ENCODE data around the gene CCDC154.

DNA sequence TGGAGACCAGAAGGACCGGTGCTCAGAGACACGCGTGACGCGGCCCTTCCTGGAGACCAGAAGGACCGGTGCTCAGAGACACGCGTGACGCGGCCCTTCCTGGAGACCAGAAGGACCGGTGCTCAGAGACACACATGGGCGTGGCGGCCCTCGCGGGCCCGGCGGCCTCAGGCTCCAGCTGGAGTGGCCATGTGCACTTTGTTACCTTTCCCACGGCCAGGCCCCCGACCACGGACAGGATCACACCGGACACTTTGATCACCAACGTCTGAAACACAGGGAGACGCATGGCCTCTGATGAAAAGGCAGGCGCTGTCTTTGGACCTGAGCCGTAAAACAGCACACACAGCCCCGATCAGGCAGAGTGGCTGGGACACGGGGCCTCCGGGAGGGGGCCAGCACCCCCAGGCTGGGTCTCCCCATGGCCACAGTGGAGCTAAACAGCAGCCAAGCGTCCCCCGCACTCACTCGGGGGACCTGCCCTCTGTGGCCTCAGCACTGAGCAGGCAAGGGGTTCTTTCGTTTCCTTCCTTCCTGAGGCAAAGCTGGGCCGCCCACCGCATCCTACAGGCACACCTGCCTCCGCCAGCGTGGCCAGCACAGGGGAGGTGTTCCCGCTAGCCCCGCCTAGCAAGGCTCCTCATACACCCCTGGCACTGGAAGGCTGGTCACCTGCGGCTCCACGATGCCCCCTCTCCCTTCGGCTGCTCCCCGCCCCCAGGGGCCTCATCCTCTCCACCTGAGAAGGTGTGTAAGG is 13.3 kb upstream of the CCDC154 start:
- TF ChIP-seq, protein P1, sequence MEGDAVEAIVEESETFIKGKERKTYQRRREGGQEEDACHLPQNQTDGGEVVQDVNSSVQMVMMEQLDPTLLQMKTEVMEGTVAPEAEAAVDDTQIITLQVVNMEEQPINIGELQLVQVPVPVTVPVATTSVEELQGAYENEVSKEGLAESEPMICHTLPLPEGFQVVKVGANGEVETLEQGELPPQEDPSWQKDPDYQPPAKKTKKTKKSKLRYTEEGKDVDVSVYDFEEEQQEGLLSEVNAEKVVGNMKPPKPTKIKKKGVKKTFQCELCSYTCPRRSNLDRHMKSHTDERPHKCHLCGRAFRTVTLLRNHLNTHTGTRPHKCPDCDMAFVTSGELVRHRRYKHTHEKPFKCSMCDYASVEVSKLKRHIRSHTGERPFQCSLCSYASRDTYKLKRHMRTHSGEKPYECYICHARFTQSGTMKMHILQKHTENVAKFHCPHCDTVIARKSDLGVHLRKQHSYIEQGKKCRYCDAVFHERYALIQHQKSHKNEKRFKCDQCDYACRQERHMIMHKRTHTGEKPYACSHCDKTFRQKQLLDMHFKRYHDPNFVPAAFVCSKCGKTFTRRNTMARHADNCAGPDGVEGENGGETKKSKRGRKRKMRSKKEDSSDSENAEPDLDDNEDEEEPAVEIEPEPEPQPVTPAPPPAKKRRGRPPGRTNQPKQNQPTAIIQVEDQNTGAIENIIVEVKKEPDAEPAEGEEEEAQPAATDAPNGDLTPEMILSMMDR (IDR thresholded peaks at IDR 0.05), result no peak
- no peak for TF ChIP-seq POLR2AphosphoS5 (IDR thresholded peaks at IDR 0.05)
